ENCODE measurements around the gene TTYH1. TPM values are rescaled to one million over a fixed set of nuclear protein-coding genes. Genes with fewer than 3 reads are reported as not detected.
"Not testable (repeated sequence)": the region's sequence is repeated elsewhere in the genome, so short reads cannot be mapped to it uniquely, and the experiment has no call there.

Gene TTYH1
- total RNA-seq, 3 donors from 2014 or later = 0.48 to 4.6 (median 4.0) TPM

GRCh38 chr19:54464044-54464629 lies 48.9 kb downstream of the TTYH1 start:
- Histone ChIP-seq H3K4me1 (peaks cover 0 to 7% of the 10 kb centered on the region in 2 donors), H3K36me3 (peaks cover 18% of the 10 kb centered on the region), H3K9me3 (no peaks in the 10 kb centered on the region), H3K27ac (peak overlapping the region; percentile 96 to 98), H3K4me3 (peak overlapping the region; percentile 58 to 82 (median 71)), H3K27me3 (no peaks in the 10 kb centered on the region)
- intact Hi-C loops (cut with DNase I; ENCODE audit: low total_unique reads) = no loop called here
- DNase-seq (ENCODE audit: low spot score in 2 of 2) = peak; percentile 95 to 98
- TF ChIP-seq CTCF (IDR thresholded peaks at IDR 0.05) (no peak), POLR2A (IDR thresholded peaks at IDR 0.05) (no peak), POLR2AphosphoS5 (IDR thresholded peaks at IDR 0.05) (no peak)

GRCh38 chr19:54464630-54465425 lies 49.6 kb downstream of the TTYH1 start:
- Histone ChIP-seq H3K27ac (peak overlapping the region; percentile 96 to 98), H3K4me3 (peak overlapping the region; percentile 58 to 82 (median 71)), H3K27me3 (no peaks in the 10 kb centered on the region), H3K36me3 (peaks cover 14% of the 10 kb centered on the region), H3K9me3 (no peaks in the 10 kb centered on the region), H3K4me1 (peaks cover 0 to 7% of the 10 kb centered on the region in 2 donors)
- DNase-seq (ENCODE audit: low spot score in 2 of 2) = peak; percentile 89 to 92
- TF ChIP-seq POLR2AphosphoS5 (IDR thresholded peaks at IDR 0.05) (no peak), POLR2A (IDR thresholded peaks at IDR 0.05) (no peak), CTCF (IDR thresholded peaks at IDR 0.05) (no peak)
- intact Hi-C loops (cut with DNase I; ENCODE audit: low total_unique reads) = no loop called here

GRCh38 chr19:54465426-54466109 lies 50.3 kb downstream of the TTYH1 start:
- intact Hi-C loops (cut with DNase I; ENCODE audit: low total_unique reads) = no loop called here
- DNase-seq (ENCODE audit: low spot score in 2 of 2) = no peak
- no peak for TF ChIP-seq POLR2A (IDR thresholded peaks at IDR 0.05)
- TF ChIP-seq POLR2AphosphoS5 (IDR thresholded peaks at IDR 0.05) = no peak
- no peak for TF ChIP-seq CTCF (IDR thresholded peaks at IDR 0.05)

GRCh38 chr19:54466110-54466480 lies 50.8 kb downstream of the TTYH1 start:
- H3K27me3 ChIP-seq; H3K4me3 ChIP-seq; H3K27ac ChIP-seq; H3K36me3 ChIP-seq; intact Hi-C loops (cut with DNase I; ENCODE audit: low total_unique reads); DNase-seq (ENCODE audit: low spot score in 2 of 2); H3K9me3 ChIP-seq: not testable (repeated sequence)
- peaks cover 0 to 16% of the 10 kb centered on the region in 2 donors for H3K4me1 ChIP-seq

More at GRCh38 chr19:54465426-54466109, 50.3 kb downstream of the TTYH1 start:
- H3K9me3 ChIP-seq = no peaks in the 10 kb centered on the region
- peak overlapping the region in 2 of 3 donors; percentile 71 to 82 for H3K4me3 ChIP-seq
- H3K4me1 ChIP-seq = peaks cover 0 to 11% of the 10 kb centered on the region in 2 donors
- H3K27me3 ChIP-seq = no peaks in the 10 kb centered on the region
- H3K36me3 ChIP-seq = peaks cover 8% of the 10 kb centered on the region
- H3K27ac ChIP-seq = peak overlapping the region; percentile 40 to 98

- intact Hi-C loops (cut with DNase I; ENCODE audit: low total_unique reads) = no loop called here
- H3K4me3 ChIP-seq = no peak overlapping the region
- DNase-seq (ENCODE audit: low spot score in 2 of 2) = no peak
- H3K27ac ChIP-seq = peak overlapping the region in 1 of 2 donors; percentile 36
- no peaks in the 10 kb centered on the region for H3K36me3 ChIP-seq
- peaks cover 5 to 8% of the 10 kb centered on the region in 2 donors for H3K4me1 ChIP-seq
- TF ChIP-seq POLR2A (IDR thresholded peaks at IDR 0.05) (no peak), POLR2AphosphoS5 (IDR thresholded peaks at IDR 0.05) (no peak), CTCF (IDR thresholded peaks at IDR 0.05) (no peak)
- H3K9me3 ChIP-seq = no peaks in the 10 kb centered on the region
- H3K27me3 ChIP-seq = no peaks in the 10 kb centered on the region
These were observed 54.3 kb downstream of the TTYH1 start for GRCh38 chr19:54469496-54469934.

All from breast epithelium (tissue), 4 donors.